Measurements from ENCODE around the gene C2orf68.

The C2orf68 gene

GRCh38 chr2:85596486-85597143 lies 15.3 kb downstream of the C2orf68 start:
- no peaks in the 10 kb centered on the region for H3K27me3 ChIP-seq (ENCODE audit: control insufficient read depth, low read length)
- no peaks in the 10 kb centered on the region for H3K9me3 ChIP-seq (ENCODE audit: control insufficient read depth, insufficient read depth, low read length)
- peaks cover 36% of the 10 kb centered on the region for H3K4me1 ChIP-seq (ENCODE audit: control insufficient read depth, low read length)
- peak overlapping the region; percentile 96 for H3K4me3 ChIP-seq (ENCODE audit: low read length)
- no peak for TF ChIP-seq EZH2phosphoT487 (IDR thresholded peaks at IDR 0.05; ENCODE audit: borderline replicate concordance, low read length)
- TF ChIP-seq, protein P1, sequence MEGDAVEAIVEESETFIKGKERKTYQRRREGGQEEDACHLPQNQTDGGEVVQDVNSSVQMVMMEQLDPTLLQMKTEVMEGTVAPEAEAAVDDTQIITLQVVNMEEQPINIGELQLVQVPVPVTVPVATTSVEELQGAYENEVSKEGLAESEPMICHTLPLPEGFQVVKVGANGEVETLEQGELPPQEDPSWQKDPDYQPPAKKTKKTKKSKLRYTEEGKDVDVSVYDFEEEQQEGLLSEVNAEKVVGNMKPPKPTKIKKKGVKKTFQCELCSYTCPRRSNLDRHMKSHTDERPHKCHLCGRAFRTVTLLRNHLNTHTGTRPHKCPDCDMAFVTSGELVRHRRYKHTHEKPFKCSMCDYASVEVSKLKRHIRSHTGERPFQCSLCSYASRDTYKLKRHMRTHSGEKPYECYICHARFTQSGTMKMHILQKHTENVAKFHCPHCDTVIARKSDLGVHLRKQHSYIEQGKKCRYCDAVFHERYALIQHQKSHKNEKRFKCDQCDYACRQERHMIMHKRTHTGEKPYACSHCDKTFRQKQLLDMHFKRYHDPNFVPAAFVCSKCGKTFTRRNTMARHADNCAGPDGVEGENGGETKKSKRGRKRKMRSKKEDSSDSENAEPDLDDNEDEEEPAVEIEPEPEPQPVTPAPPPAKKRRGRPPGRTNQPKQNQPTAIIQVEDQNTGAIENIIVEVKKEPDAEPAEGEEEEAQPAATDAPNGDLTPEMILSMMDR (IDR thresholded peaks at IDR 0.05; ENCODE audit: low read depth, low read length, poor library complexity, severe bottlenecking): no peak
- peaks cover 34% of the 10 kb centered on the region for H3K79me2 ChIP-seq (ENCODE audit: control insufficient read depth, low read length)
- peaks cover 22% of the 10 kb centered on the region for H3K36me3 ChIP-seq (ENCODE audit: control insufficient read depth, low read length)
- H3K9me2 ChIP-seq (replicated peaks; ENCODE audit: control insufficient read depth, low read length): no peaks in the 10 kb centered on the region
- no peaks in the 10 kb centered on the region for H4K20me1 ChIP-seq (ENCODE audit: control insufficient read depth, insufficient read depth, low read depth, low read length)
- peak overlapping the region; percentile 85 for H3K4me2 ChIP-seq (ENCODE audit: low read length)
- no peak overlapping the region for H3K27ac ChIP-seq (ENCODE audit: low read depth, low read length)
- H3F3A ChIP-seq (ENCODE audit: control insufficient read depth, insufficient read depth): no peaks in the 10 kb centered on the region

DNA sequence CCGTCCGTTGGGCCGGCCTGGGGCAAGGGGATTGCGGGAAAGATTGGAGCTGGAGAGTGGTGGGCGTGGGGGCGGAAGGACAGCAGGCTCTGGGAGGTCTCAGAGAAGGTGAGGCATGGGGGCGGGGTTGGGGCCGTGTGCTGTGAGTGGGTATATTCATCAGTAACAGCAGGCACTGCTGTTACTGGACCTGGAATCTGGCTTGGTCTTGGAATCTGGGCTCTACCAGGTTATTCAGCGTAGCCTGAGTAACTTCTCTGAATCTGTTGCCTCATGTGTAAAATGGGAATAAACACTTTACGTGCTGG lies 15.9 kb downstream of the C2orf68 start:
- peak overlapping the region; percentile 85 for H3K4me2 ChIP-seq (ENCODE audit: low read length)
- no peak for TF ChIP-seq EZH2phosphoT487 (IDR thresholded peaks at IDR 0.05; ENCODE audit: borderline replicate concordance, low read length)
- TF ChIP-seq, protein P1 (IDR thresholded peaks at IDR 0.05; ENCODE audit: low read depth, low read length, poor library complexity, severe bottlenecking): no peak
- H3K9me3 ChIP-seq (ENCODE audit: control insufficient read depth, insufficient read depth, low read length): no peaks in the 10 kb centered on the region
- H4K20me1 ChIP-seq (ENCODE audit: control insufficient read depth, insufficient read depth, low read depth, low read length): no peaks in the 10 kb centered on the region
- H3K36me3 ChIP-seq (ENCODE audit: control insufficient read depth, low read length): peaks cover 22% of the 10 kb centered on the region
- H3K79me2 ChIP-seq (ENCODE audit: control insufficient read depth, low read length): peaks cover 34% of the 10 kb centered on the region
- H3K9me2 ChIP-seq (replicated peaks; ENCODE audit: control insufficient read depth, low read length): no peaks in the 10 kb centered on the region
- H3K4me3 ChIP-seq (ENCODE audit: low read length): peak overlapping the region; percentile 96
- no peaks in the 10 kb centered on the region for H3F3A ChIP-seq (ENCODE audit: control insufficient read depth, insufficient read depth)
- H3K4me1 ChIP-seq (ENCODE audit: control insufficient read depth, low read length): peaks cover 36% of the 10 kb centered on the region
- no peaks in the 10 kb centered on the region for H3K27me3 ChIP-seq (ENCODE audit: control insufficient read depth, low read length)
- no peak overlapping the region for H3K27ac ChIP-seq (ENCODE audit: low read depth, low read length)

DNA sequence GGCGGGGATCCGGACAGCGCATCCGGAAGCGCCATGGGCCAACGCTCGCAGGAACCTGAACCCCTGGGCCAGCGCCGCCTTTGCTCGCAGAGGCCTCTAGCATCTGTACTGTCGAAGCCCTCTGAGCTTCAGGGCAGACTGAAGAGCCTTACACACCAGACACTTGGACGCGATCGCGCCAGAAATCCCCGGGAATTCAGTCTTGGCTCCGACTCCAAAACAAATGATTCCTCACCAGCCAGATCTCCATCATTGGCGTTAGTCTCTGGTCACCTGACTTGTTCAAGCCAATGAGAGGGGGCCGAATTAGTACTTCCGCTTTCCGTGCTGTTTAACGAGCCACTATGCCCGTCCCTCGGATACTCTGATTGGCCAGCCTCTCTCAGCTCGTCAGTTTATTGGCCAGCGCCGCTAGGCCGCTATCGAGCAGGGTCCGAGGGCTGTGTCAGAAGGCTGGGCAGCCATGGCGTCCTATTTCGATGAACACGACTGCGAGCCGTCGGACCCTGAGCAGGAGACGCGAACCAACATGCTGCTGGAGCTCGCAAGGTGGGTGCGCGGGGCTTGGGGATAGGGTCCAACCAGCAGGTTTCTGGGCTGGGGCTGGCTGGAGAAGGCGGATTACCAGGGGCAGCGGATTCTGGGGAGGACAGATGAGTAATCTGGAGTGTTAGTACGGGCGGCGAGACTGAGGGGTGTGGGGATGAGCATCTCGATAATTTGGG lies 16.4 kb downstream of the C2orf68 start, which contains the start of gene RNF181:
TSS of gene RNF181 (plus strand) at position 445 of the 725 bp plus-strand sequence. CDS start at position 464, 19 bp downstream.
- TF ChIP-seq EZH2phosphoT487 (IDR thresholded peaks at IDR 0.05; ENCODE audit: borderline replicate concordance, low read length): no peak
- TF ChIP-seq, protein P1 (IDR thresholded peaks at IDR 0.05; ENCODE audit: low read depth, low read length, poor library complexity, severe bottlenecking): no peak
- H3K27ac ChIP-seq (ENCODE audit: low read depth, low read length): peak within 1 kb of the TSS; percentile 25

More for the DNA sequence above, 16.4 kb downstream of the C2orf68 start, which contains the start of gene RNF181:
- H3K9me3 ChIP-seq (ENCODE audit: control insufficient read depth, insufficient read depth, low read length): no peaks in the 10 kb centered on the region
- no peaks in the 10 kb centered on the region for H4K20me1 ChIP-seq (ENCODE audit: control insufficient read depth, insufficient read depth, low read depth, low read length)
- H3K9me2 ChIP-seq (replicated peaks; ENCODE audit: control insufficient read depth, low read length): no peaks in the 10 kb centered on the region
- peaks cover 36% of the 10 kb centered on the region for H3K4me1 ChIP-seq (ENCODE audit: control insufficient read depth, low read length)
- peaks cover 34% of the 10 kb centered on the region for H3K79me2 ChIP-seq (ENCODE audit: control insufficient read depth, low read length)
- H3K36me3 ChIP-seq (ENCODE audit: control insufficient read depth, low read length): peaks cover 22% of the 10 kb centered on the region
- H3F3A ChIP-seq (ENCODE audit: control insufficient read depth, insufficient read depth): no peaks in the 10 kb centered on the region
- peak within 1 kb of the TSS; percentile 85 for H3K4me2 ChIP-seq (ENCODE audit: low read length)
- no peaks in the 10 kb centered on the region for H3K27me3 ChIP-seq (ENCODE audit: control insufficient read depth, low read length)
- H3K4me3 ChIP-seq (ENCODE audit: low read length): peak within 1 kb of the TSS; percentile 96

Data from DOHH2 (cell line).